ENCODE measurements around the gene BAG3.
"Not testable (repeated sequence)": the region's sequence is repeated elsewhere in the genome, so short reads cannot be mapped to it uniquely, and the experiment has no call there.

Gene BAG3

DNA sequence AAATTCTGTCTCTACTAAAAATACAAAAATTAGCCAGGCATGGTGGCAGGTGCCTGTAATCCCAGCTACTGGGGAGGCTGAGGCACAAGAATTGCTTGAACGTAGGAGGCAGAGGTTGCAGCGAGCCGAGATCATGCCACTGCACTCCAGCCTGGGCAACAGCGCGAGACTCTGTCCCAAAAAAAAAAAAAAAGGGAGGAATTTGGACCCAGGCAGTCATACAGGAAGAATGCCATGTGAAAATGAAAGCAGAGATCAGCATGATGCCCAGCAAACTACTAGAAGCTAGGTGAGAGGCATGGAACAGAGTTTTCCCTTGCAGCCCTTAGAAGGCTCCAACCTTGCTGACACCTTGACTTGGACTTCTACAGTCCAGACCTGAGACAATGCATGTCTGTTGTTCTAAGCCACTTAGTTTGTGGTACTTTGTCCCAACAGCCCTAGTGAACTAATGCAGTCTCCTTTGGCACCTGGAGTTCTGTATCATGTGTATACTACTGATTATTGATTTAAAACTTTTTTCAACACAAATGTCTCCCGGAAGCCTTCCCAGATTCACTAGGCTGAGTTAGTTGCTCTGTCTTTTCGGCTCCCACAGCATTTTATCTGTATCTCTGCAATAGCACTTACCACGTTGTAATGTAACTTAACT, 10.2 kb upstream of the BAG3 start:
- no peak for DNase-seq

DNA sequence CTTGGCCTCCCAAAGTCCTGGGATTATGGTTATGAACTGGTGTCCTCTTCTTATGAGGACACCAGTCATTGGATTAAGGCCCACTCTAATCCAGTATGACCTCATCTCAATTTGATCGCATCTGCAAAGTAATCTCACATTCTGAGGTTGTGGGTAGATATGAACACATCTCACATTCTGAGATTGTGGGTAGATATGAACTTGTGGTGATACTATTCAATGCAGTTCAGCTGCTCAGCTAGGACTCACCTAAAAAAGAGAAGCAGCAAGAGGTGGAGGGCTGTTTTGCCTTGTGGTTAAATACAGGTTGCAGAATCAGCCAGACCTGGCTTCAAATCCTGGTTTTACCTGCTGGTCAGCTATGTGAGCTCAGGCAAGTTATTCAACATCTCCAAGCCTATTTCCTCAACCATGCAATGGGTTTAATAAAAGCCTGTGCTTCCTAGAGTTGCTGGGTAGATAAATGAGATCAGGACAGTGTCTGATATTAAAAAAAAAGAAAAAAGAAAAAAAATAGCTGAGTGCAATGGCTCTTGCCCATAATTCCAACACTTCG, 8.5 kb upstream of the BAG3 start:
- DNase-seq: no peak

DNA sequence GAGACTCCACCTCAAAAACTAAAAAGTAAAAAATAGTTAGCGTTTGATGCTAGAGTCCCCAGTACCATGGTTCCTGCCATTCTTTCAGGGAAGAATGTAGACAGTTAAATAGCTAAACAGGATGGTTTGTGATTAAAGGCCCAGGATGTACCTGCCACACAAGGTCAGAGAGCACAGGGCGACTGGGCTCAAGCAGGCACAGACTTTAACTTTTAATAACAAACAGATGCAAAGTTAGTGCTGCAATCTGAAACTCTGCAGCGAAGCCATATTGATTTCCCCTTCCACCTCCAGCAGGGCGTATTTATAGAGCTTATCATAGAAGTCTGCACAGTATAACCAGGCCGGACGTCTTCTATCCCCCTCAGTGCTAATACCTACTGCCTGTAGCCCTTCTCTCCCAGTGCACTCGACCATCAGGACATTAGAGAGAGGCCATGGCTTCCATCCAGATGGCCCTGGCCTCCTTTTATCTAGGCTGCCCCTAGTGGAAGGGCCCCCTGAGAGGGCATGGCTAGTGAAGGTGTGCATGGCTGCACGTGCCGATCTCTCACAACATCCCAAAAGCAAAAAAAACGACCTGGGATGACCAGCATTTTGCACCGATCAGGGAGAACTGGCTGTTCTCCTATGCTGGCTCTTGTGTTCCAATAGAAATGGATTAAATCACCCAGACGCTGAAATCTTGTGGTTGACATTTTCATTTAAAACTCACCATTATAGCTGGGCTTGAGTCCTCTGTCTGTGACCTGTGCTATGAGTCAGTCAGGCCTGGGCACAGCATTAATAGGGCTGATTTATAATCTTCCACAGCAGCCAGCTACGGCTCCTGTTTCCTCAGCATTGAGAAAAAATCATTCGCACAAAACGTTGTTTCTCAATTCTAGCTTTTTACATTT, 7.6 kb upstream of the BAG3 start:
- DNase-seq: no peak

DNA sequence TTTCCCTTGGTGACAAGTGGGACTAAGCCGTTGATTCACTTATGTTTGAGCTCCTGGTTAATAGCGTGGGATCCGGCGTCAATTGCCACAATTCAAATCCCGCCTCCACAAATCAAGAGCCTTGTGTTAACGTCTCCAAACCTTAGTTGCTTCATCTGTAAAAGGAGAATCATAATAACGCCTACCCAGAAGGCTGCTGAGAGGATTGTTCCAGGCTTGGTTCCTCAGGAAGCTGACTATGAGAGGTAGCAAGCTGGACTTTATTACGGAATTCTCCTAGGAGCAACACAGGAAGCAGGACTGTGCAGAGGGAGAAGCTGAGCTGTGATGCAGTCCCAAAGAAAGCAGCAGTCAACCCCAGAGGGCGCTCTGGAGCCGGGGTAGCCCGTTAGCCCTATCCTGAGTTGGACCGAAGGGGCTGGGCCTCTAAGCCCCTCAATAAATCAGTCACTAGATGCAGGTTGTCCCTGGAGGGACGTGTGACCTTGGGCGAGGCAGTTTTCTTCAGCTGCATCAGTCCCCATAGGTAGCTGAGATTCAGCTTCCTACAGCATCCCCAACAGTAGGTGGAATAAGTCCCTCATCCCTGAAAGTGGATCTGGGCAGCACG, 6.9 kb upstream of the BAG3 start:
- DNase-seq: no peak

DNA sequence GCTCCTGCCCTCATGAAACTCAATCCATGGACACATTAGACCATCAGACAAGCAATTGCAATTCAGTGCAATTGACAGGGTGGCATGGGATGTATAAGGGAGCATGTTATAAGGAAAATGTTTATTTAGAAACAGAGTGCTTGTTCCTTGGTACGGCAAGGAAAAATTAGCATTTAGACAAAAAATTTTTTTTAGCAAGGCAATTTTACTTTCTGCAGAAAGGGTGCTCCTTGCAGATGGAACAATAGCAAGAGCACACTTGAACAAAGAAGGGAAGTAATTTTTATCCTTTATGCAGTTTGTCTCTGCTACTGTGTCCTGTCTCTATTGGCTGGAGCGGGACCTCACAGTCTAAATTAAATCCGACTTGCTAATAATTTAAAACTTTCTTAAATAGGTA, 6.2 kb upstream of the BAG3 start:
- no peak for DNase-seq

DNA sequence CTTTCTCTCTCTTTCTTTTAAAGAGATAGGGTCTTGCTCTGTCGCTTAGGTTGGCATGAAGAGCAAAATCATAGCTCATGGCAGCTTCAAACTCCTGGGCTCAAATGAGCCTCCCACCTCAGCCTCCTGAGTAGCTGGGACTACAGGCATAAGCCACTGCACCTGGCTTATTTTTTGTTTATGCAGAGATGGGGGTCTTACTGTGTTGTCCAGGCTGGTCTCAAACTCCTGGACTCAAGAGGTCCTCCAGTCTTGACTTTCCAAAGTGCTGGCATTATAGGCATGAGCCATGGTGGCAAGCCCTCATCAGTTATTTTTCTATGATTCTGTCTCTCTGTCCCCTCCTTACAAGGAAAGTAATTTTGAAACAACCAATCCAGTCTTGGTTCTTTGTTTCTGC, 1.1 kb upstream of the BAG3 start:
- no peak for DNase-seq

DNA sequence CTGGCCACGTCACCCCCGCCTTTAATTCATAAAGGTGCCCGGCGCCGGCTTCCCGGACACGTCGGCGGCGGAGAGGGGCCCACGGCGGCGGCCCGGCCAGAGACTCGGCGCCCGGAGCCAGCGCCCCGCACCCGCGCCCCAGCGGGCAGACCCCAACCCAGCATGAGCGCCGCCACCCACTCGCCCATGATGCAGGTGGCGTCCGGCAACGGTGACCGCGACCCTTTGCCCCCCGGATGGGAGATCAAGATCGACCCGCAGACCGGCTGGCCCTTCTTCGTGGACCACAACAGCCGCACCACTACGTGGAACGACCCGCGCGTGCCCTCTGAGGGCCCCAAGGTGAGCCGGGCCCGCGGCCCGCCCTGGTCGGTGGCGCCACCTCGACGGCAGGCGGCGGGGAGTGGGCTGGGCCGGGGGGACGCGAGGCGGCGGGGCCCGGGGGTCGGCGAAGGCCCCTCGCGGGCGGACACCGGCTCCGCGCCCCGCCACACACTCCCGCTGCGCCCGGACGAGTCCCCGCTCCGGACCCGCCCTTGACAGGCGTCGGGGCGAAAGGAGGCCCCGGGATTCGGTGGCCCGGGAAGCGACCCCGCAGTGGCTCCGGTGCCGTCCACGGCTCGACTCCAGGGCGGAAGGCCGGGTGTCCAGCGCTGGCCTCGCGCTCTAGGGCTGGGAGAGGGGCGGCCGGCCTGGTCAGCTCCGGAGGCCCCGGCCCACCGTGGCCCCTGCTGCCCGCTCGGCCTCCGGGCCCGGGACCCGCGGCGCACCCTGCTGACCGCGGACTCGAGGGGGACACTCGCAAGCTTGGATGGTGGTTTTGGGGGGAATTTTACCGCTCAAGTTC, 557 bp downstream of the BAG3 start:
- DNase-seq: no peak

DNA sequence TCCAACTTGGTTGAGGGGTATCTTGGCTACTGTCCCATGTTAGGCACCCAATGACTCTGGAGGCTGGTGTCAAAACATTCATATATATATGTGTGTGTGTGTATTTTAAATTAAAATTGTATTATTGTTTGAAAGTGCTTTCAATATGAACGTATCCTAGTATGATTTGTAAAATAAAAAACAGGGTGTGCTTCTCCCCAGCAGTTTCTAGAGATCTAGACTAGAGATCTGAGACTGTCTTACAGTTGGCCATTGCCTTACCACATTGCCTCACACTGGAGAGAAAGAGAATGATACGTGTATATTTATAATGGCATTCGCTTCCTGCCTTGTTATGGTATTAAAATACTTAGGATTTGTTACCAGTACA, 1.2 kb downstream of the BAG3 start:
- DNase-seq: no peak

DNA sequence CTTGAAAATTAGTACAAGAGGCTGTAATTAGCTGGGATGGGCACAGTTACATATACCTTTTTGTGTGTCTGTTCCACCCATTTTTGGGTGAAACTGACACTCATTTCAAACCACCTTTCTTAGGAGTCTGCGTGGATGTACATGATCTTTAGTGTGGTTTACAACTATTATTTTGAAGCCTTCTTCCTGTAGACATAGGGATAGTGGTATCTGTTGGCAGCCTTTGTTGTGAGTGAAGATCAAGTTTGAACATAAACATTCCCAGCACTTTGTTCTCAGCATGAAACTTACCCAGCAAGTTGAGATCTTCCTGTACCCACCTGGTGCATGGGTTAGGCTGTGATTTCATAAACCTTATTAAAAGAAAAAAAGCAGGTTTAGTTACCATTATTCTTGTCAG, 2.0 kb downstream of the BAG3 start:
- no peak for DNase-seq

DNA sequence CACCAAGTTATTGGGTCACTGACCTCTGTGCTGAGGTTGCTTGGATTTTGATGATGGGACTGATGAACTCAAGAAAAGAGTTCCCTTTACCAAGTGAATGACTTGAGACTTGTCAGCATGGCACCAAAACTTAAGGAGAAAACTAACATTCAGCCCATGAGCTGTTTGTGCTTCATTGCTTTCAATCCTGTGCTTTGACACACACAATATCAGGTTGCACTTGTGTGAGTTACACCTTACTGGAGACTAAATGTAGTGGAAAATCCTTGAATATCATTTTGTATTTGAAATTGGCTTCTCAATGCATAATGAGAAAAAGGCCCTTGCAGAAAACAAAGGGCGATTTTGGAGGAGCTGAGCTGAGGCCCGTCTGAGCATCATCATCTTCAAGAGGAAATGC, 2.7 kb downstream of the BAG3 start:
- DNase-seq: no peak

DNA sequence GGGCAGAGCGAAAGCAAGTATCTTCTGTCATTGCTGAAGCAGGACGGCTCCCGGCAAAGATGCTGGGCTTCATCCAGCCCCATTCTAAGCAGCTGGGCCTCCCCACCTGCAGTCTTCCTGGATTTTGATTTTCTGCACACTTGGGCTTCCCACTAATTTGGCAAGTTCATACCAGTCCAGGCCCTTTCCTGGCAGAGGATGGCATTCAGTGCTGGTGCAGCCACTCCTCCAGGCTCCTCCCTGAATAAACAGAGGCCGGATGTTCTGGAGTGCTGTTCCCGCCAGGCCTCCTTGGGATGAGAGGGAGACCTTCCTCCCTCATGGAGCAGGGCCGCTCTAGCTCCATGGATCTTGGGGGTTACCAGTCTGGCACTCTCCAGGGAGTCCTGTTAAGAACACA, 3.4 kb downstream of the BAG3 start:
- no peak for DNase-seq

DNA sequence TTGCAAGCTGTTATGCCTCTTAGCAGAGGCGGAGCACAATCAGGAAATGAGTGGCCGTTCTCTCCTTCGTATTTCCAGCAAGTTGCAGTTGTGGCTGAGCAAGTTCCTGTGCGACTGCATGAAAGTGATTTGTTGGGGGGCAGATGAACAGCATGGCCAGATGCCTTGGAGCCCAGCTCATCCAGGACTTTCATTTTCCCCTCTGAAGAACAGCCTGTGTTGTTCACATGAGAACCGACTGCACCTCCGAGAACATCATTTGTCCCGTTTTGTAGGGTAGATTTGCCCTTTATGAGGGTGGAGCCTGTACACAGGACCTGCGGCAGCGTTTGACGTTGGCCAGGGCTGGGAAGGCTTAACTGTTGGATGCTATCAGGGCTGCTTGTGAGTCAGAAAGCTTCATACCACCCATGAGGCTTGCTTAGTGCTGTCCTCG, 4.4 kb downstream of the BAG3 start:
- DNase-seq: no peak

DNA sequence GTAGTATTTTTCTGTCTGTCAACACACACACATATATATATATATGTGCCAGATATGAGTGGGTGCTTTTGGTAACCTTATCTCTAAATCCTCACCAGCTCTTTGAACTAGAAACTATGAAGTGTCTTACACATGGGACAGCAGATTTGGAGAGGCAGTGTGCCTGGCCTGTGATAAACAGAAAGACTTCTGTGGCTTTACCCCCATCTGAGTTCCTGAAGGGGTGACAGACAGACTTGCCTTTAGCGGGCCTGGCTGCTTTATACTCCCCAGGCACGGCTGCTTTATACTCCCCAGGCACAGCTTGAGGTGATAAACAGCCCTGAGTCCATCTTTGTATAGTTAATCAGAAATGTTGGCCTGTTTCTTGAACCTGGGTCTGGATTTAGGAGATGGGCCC, 5.6 kb downstream of the BAG3 start:
- DNase-seq: no peak

DNA sequence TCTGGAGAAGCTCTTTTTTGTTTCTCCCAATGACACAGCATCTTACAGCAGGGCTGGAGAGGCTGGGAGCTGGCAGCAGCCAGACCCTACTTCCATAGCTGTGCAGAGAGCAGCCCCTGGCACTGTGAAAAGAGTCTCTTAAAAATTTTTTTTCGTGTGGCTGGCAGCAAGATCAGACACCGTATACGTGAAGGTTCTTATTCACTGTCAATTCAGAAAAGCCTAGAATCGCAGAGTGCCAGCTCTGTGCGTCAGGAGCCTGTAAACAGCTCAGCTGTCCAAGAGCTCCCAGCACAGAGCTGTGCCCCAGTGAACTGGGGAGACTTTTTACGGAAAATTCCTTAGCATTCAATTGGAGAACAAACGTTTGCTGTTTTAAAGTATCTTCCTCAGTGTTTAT, 6.5 kb downstream of the BAG3 start:
- DNase-seq: no peak

DNA sequence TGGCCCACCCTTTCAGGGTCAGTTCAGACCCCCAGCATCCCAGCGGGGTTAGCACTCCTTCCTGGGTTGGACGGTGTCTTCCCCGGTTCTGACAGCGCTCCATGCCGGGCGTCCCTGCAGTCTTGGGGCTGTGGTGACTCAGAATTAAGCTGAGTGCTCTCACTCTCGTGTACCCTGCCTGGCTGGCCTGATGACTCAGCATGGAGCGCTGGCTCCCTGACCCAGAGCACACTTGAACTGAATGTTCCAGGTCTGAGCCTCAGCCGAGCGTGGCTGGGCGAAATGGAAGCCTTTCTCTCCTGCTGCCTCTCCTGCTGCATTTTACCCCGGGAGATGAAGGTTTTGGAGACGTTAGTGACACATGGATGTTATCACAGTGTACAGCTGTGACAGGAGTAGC, 7.1 kb downstream of the BAG3 start:
- peak; percentile 11 for DNase-seq

DNA sequence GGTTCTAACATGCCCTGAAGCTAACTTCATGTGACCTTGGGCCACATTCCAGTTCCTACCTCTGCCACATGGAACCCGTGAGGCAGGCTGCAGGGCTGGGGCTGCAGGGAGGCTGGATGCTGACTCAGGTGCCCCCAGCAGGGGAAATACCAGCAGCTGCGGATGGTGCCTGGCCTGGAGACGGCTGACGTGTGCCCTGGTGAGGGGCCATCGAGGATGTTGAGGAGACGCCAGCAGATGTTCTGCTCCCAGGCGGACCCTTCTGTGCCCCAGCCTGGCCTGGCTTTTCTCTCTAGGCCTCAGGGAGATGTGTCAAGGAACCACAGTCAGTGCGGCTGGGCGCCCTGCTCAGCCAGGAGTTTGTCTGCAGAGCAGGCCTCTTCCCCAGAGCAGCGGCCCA, 8.8 kb downstream of the BAG3 start:
- no peak for DNase-seq

DNA sequence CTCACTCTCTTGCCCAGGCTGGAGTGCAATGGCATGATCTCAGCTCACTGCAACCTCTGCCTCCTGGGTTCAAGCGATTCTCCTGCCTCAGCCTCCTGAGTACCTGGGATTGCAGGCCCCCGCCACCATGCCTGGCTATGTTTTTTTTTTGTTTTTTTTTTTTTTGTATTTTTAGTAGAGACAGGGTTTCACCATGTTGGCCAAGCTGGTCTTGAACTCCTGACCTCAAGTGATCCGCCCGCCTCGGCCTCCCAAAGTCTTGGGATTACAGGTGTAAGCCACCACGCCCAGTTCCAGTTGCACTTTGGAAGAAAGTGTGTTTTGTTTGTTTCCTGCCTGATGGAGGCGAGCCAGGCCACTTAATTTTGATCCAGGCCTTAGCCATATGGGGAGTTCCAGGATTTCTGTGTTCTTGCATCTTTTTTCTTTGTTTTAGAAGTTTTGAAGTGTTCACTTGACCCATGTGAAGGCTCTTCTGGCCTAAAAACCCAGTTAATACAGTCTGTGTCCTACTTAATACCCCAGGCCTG, 11.0 kb downstream of the BAG3 start:
- DNase-seq: not testable (repeated sequence)

DNA sequence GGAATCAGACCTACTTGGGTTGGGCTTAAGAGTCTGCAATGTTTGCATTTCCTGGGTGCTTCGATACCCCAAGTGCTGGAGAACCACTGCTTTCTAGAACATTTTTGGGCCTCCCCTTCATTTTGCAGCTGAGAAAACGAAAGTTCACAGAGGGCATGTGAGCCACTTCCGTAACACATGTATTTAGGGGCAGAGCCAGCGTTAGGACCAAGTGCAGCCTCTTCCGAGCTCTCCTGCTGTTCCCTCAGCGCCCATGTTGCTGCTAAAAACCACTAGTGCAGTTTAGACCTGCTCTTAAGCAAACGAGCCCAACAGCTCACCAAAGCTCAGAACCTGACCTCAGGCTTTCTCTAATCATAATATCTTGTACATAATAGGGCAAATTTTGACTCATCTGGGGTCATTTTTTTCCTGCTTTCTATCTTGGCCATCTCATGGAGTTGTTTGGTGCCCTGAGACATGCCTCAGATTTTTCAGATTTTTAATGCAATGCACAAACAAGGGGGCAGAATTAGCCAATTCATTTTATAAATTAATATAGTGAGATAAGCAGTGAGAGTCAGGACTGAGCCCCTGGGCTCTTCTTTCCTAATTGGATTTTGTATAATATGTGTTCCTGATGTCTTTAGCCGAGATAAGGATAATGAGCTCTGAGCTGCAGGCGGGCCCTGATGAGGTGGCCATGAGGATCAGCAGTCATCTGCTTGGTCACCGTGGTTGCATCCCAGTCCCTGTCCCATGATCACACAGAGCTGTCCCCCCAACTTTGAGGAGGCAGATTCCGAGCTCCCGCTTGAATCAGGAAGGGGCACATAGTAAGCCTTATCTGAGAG, 12.9 kb downstream of the BAG3 start:
- no peak for DNase-seq

DNA sequence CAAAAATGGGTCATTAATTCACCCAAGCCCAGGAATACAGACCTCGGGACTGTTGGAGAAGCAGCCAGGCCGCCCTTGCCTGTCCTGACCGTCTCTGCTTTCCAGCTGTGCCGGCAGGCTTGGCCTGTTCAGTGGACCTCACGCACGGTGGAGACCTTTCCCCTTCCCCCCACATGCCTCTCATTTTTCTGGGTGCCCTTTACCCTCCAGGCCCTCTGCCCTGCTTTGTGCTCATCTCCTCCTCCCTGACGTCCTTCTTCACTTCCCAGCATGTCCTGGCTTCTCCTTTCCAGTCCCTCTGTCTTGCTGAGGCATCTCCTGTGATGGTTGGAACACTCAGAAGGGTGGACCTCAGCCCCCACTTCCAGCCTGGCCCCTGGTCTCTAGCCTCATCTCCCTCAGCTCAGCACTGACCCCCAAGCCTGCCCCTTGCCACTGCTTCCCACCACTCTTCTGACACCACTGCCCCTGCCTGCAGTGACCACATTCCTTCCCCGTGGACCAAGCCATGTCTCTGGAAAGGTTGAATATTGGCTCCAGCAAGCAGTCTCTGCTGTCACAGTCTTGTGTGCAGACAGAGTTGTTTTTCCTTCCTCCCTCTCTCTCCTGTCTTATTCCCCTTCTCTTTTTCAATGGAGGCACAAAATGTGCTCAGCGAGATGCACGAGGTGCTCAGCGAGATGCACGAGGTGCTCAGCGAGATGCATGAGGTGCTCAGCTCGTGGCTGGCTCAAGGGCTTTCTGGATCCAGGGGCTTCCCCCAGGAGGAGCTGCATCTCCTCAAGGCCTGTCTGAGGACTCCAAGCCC, 14.9 kb downstream of the BAG3 start:
- DNase-seq: no peak

DNA sequence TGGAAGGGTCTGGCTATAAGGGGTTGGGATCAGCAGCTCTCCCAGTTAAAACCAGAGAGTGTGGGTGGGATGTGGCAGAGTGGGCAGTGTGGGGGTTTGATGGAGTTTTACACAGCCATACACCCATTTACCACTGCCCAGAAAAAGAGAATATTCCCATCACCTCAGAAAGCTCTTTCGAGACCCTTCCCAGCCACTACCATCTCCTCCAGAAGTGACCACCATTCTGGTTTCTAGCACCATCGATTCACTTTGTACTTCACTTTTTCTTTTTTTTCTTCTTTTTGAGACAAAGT, 15.5 kb downstream of the BAG3 start:
- no peak for DNase-seq
